ENCODE measurements around the gene DAP.
"Not testable (repeated sequence)": the region's sequence is repeated elsewhere in the genome, so short reads cannot be mapped to it uniquely, and the experiment has no call there.

Gene DAP

DNA sequence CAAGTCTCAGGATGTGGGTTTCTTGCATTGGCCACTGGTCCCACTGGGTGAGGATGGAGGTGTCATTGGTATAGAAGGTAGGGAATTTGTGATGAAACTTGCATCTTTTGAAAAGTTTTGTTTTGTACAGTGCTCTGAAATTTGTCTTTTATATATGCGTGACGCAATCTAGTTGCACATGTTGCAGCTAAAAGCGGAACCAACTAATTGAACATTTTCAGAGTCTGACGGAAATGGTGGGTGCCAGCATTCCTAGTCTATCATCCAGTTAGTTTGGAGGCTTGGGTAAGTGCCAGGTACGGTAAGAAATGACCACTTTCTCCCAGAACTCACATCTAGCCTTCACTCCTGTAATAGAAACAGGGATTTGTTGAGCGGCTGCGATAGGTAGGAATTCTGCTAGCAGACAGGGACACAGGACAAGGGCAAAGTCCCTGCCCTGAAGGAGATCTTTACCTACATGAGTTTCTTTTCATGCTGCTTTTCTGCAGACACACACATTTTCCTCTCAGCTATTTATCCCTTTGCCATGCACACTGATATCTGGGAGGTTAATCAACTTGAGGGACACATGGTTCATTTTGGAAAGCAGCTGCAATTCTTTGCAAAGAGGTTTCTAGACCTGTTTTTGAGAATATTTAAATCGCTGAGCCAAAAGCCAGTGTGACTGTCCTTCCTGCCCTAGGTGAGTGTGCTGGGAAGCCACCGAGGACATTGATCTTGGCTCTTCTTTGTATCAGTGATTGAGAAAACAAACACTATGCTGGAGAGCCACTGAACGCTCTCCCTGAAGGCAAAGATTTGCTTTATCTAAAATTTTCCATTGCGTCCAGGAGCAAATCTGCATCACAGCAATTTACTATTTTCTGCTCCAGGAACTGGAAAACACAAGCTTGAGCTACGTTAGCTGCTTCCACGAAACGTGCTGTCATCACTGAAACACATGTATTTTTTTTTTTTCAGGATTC lies 89.7 kb downstream of the DAP start:
- TF ChIP-seq, protein P1, sequence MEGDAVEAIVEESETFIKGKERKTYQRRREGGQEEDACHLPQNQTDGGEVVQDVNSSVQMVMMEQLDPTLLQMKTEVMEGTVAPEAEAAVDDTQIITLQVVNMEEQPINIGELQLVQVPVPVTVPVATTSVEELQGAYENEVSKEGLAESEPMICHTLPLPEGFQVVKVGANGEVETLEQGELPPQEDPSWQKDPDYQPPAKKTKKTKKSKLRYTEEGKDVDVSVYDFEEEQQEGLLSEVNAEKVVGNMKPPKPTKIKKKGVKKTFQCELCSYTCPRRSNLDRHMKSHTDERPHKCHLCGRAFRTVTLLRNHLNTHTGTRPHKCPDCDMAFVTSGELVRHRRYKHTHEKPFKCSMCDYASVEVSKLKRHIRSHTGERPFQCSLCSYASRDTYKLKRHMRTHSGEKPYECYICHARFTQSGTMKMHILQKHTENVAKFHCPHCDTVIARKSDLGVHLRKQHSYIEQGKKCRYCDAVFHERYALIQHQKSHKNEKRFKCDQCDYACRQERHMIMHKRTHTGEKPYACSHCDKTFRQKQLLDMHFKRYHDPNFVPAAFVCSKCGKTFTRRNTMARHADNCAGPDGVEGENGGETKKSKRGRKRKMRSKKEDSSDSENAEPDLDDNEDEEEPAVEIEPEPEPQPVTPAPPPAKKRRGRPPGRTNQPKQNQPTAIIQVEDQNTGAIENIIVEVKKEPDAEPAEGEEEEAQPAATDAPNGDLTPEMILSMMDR (IDR thresholded peaks at IDR 0.05; ENCODE audit: borderline replicate concordance, insufficient read depth, low read depth, low read length) = no peak
- H3K4me3 ChIP-seq (ENCODE audit: low read depth, low read length) = no peak overlapping the region

DNA sequence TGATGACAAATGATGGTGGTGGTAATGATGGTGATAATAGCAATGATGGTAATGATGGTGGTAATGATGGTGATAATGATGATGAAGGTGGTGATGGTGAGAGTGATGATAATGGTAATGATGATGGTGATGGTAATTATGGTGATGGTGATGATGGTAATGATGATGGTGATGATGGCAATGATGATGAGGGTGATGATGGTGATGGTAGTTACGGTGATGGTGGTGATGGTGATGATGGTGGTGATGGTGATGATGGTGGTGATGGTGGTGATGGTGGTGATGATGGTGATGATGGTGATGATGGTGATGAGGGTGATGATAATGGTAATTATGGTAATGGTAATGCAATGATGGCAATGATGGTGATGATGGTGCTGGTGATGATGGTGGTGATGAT lies 91.1 kb downstream of the DAP start:
- no peak overlapping the region for H3K4me3 ChIP-seq (ENCODE audit: low read depth, low read length)
- TF ChIP-seq, protein P1 (IDR thresholded peaks at IDR 0.05; ENCODE audit: borderline replicate concordance, insufficient read depth, low read depth, low read length) = no peak

DNA sequence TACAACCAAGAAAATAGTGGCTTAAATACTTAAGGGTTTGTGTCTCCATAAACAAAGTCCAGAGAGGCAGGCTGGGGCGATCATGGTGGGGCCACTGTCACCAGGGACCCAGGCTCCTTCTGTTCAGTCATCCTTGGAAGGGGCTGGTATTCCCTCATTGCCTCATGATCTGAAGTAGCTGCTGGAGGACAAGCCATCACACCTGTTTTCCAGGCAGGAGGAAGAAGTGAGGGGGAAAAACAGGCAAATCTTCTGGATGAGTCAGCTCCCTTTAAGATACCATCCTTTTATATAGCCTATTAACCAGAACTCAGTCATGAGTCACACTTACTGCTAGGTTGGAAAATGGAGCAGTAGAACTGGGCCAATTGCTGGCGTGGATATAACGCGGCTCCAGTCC lies 92.3 kb downstream of the DAP start:
- no peak overlapping the region for H3K4me3 ChIP-seq (ENCODE audit: low read depth, low read length)
- TF ChIP-seq, protein P1 (IDR thresholded peaks at IDR 0.05; ENCODE audit: borderline replicate concordance, insufficient read depth, low read depth, low read length) = no peak

DNA sequence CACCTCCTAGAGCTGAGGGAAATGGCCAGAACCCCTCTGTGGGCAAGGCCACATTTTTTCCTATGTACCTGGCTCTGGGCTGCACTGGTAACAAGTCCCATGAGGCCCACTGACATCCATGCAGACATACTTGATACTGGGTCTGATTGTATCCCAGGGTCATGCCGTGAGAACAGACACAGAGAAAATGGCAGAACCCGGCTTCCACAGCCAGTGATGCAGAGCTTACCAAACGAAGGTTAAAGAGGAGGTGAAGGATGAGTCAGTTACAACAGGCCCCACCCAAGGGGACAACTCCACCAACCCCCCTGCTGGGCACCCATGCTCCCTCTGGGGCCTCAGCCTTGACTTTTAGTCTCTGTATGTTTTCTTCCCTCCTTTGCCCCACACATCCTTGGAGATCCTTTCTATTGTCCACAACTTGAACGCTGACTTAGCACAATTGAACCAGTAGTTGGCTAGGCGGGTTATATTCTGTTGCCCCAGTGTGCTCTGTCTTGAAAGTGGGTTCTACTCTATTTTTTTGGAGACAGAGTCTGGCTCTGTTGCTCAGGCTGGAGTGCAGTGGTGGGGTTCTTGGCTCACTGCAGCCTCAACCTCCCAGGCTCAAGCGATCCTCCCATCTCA lies 93.5 kb downstream of the DAP start:
- TF ChIP-seq, protein P1 (IDR thresholded peaks at IDR 0.05; ENCODE audit: borderline replicate concordance, insufficient read depth, low read depth, low read length) = no peak
- no peak overlapping the region for H3K4me3 ChIP-seq (ENCODE audit: low read depth, low read length)

DNA sequence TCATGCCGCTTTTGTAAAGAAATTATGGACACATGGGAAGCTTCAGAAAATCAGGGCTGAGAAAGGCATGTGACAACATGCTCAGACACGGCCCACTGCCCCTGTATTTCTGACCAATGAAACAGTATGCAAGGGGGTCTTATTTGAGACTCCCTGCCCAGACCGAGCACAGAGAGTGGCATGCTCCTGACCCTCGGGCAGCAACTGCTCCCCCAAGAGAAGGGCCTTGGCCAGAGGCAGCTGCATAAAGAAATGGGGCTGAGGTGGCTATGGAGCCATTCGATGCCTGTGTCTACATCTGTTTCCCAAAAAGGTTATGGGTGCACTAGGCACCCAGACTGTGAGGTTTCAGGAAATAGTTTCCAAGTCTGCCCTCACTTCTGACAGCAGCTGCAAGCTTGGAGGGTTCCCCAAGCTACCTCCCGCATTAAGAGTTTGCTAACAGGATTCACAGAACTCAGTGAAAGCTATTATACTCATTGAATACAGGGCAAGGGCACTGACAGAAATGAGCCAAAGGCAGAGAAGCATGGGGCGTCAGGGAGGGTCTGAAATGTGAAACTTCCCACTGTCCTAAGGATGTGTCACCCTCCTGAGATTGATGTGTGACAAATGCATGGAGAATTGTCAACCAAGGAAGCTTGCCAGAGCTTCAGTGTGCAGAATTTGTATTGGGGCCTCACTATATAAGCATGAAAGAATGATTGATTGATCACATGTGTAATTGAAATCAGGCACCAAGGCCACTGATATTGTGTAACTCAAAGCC lies 94.3 kb downstream of the DAP start:
- no peak overlapping the region for H3K4me3 ChIP-seq (ENCODE audit: low read depth, low read length)
- TF ChIP-seq, protein P1 (IDR thresholded peaks at IDR 0.05; ENCODE audit: borderline replicate concordance, insufficient read depth, low read depth, low read length) = no peak

DNA sequence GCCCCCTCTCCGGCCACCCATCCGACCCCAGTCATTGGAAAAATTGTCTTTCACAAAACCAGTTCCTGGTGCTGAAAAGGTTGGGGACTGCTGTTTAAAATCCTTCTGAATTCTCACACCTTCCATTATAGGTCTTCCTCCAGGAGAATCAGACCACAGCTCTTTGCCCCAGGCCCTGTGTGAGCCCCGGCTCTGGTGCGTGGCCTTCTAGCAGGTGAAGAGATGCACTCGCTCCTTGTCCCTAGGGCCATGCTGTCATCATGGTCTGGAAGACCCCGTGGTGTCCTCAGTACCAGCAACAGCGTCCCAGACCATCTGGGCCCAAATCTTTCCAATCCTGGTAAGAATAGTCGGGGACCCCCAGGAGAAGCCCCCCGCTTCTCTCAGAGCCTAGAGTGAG lies 95.2 kb downstream of the DAP start:
- TF ChIP-seq, protein P1 (IDR thresholded peaks at IDR 0.05; ENCODE audit: borderline replicate concordance, insufficient read depth, low read depth, low read length) = no peak

DNA sequence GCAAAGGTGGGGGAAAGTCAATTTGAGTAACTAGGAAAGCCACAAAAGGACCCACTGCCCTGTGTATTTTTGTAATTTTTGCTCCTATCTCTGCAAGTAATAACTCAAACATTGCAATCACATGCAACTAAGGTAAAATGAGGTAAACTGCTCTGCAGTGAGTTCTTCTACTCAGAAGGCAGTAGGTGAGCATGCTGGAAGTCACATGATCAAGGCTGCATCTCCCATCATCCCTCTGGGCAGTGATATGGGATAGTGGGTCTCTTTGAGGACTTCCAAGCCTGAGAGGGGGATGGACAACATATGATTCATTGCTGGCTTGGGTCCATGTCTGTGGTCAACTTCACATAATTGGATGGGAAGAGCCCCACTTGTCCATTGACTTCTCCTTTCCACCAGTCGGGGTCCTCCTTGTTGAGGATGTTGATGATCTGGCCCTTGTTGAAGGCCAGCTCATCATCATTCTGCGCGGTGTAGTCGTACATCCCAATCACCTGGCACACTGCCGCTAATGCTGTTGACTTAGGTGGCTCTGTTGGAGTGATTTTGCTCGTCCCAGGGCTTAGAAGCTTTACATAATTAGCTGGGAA lies 96.8 kb downstream of the DAP start:
- H3K4me3 ChIP-seq (ENCODE audit: low read depth, low read length) = not testable (repeated sequence)

More for the DNA sequence above, 95.2 kb downstream of the DAP start:
- no peak overlapping the region for H3K4me3 ChIP-seq (ENCODE audit: low read depth, low read length)

Measured in GM12875 (cell line).